ENCODE results near the gene RAB10.
"Not testable (repeated sequence)": the region's sequence is repeated elsewhere in the genome, so short reads cannot be mapped to it uniquely, and the experiment has no call there.

RAB10 gene

GRCh38 chr2:26054598-26055348, 20.9 kb downstream of the RAB10 start:
- in situ Hi-C loops (cut with MboI; ENCODE audit: low sequenced_read_pairs) = no loop called here

DNA sequence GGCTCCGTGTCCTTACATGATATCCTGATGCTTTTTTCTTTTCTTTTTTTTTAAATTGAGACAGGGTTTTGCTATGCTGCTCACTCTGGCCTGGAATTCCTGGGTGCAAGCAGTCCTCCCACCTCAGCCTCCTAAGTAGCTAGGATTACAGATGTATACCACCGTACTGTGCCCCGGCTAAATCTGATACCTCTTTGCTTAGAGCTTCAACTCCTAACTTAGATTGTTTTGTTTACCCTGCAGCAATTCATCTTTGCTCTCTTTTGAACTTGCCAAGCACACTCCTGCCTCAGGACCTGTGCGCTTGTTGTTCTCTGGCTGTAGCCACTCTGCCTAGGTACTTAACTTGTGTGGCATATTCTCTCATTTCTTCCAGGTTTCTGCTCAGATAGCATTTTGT, 24.5 kb downstream of the RAB10 start:
- in situ Hi-C loops (cut with MboI; ENCODE audit: low sequenced_read_pairs) = no loop called here

DNA sequence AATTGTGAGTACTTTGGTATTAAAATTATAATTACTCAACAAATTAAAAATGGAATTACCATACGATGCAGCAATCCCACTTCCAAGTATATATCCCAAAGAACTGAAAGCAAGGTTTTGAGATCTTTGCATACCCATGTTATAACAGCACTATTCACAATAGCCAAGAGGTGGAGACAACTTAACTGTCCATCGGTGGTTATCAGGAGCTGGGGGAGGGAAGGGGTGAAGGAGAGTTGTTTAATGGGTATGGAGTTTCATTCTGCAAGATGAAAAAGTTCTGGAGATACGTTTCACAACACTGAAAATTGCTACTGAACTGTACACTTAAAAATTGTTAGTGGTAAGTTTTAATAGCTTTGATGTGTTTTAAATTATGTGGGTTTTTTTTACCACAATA, 25.7 kb downstream of the RAB10 start:
- in situ Hi-C loops (cut with MboI; ENCODE audit: low sequenced_read_pairs) = no loop called here

GRCh38 chr2:26061539-26061938, 27.7 kb downstream of the RAB10 start:
- in situ Hi-C loops (cut with MboI; ENCODE audit: low sequenced_read_pairs) = no loop called here

DNA sequence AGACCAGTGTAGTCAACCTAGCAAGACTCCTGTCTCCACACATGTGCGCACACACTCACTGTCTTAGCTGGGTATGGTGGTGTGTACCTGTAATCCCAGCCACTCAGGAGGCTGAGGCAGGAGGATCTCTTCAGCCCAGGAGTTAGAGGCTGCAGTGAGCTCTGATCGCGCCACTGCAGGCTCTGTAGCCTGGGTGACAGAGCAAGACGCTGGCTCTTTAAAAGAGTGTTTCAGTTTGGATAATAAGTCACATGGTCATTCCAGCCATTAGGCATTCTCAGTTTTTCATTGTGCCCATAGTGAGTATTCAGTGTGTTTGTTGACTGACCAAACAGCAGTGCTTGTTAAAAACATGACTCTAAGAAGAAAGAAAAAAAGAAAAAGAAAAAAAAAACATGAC, 31.0 kb downstream of the RAB10 start:
- in situ Hi-C loops (cut with MboI; ENCODE audit: low sequenced_read_pairs) = no loop called here

DNA sequence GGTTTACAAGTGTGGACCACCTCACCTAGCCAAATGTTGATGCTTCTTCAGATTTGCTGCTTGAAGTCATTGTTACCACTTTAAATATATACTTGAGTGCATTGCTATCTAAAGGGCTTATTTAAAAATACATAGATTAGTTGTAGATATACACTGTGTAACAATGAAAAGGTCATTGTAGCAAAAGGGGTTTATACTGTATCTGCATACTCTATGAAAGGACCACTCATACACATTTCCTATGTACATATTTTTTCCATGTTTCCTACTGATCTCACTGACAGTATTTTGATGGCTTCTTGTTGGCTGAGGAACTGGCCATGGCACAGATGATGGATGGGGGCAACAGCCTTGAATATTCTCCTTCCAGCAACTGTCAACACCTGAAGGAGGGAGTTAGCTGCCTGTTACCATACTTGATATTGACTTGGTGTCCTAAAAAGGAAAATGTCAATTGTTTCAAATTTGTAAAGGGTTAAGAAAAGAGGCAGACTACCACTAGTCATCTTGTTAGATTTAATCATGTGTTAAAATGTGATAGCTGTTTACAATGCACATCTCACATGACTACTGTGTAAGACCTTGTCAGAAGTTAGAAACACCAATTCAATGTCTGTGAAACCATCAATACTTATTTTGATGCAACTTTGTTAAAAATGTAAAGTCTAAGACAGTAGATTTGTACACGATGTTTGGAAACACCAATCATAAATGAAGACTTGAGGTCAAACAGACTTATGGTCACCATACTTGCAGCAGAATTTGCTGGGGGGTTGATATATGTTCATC, 33.5 kb downstream of the RAB10 start:
- in situ Hi-C loops (cut with MboI; ENCODE audit: low sequenced_read_pairs) = no loop called here

GRCh38 chr2:26067980-26068507, 34.2 kb downstream of the RAB10 start:
- in situ Hi-C loops (cut with MboI; ENCODE audit: low sequenced_read_pairs) = no loop called here

DNA sequence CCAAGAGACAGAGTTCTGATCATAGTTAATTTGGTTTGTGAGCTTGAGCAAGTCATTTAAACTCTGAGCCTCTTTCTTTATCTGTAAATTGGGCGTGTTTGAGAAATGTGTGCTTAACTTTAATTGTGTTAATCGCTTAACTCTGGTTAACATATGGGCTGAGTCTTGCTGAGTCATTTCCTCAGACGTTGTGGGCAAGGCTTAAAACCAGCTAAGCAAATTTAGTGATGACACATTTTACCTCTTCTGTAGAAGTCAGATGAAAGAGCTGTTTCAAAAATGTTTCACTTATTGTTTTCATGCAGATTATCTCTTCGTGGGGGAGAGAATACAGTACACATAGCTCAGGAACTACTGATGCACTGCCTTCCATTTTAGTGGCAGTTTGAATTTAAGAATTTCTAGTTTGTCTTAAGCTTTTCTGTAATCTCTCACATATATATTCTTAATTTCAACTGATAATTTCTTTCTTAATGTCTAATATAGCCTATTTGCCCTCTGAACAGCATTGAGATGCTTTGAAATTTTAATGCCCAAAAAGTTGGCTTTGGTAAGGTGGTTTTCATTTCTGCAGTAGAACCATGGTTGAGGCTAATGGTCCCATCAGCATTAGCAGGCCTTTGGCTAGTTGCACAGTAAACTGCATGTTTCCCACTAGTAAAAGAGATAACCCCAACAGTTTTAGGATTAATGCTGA, 34.9 kb downstream of the RAB10 start:
- in situ Hi-C loops (cut with MboI; ENCODE audit: low sequenced_read_pairs) = no loop called here

- in situ Hi-C loops (cut with MboI; ENCODE audit: low sequenced_read_pairs) = no loop called here
Observed at GRCh38 chr2:26070730-26071129, 36.8 kb downstream of the RAB10 start.

DNA sequence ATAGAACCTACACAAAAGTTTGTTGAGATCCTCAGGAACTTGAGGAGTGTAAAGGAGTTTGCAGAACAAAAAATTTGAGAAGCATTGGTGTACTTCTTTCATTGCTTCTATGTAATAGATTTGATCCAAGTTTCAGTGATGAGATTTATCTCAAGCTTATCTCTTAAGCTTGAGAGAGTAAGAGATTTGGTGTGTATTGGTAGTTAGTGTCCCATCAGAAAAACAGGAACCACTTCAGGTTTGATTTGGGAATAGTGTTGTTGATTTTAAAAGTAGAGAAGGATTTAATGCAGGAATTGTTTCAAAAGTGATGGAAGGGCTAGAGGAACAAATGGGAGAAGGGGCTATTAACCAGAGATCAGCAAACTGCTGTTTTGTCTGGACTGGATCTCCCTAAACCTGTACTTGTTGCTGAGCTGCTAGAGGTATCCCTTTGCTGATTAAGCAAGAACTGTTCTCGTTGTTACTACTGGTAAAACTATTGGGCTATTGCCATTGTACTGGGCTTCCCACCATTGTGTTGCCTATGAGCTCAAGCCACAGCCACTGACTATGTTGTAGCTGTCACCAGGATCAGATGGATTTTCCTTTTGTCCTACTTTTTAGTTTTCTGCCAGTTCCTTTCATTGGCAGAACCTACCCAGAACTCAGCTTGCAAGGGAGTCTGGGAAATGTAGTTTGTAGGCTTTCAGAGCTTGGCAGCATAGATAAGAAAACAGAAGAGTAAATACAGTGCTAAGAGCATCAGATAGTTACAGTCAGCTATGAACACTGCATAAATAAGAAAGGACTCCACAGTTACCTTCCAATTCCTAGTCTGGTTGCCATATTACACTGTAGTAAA, 39.3 kb downstream of the RAB10 start:
- in situ Hi-C loops (cut with MboI; ENCODE audit: low sequenced_read_pairs) = no loop called here

GRCh38 chr2:26073830-26074229, 39.9 kb downstream of the RAB10 start:
- in situ Hi-C loops (cut with MboI; ENCODE audit: low sequenced_read_pairs) = no loop called here

GRCh38 chr2:26074676-26075075, 40.8 kb downstream of the RAB10 start:
- in situ Hi-C loops (cut with MboI; ENCODE audit: low sequenced_read_pairs) = no loop called here

- in situ Hi-C loops (cut with MboI; ENCODE audit: low sequenced_read_pairs) = no loop called here
Observed at GRCh38 chr2:26075173-26075572, 41.3 kb downstream of the RAB10 start.

DNA sequence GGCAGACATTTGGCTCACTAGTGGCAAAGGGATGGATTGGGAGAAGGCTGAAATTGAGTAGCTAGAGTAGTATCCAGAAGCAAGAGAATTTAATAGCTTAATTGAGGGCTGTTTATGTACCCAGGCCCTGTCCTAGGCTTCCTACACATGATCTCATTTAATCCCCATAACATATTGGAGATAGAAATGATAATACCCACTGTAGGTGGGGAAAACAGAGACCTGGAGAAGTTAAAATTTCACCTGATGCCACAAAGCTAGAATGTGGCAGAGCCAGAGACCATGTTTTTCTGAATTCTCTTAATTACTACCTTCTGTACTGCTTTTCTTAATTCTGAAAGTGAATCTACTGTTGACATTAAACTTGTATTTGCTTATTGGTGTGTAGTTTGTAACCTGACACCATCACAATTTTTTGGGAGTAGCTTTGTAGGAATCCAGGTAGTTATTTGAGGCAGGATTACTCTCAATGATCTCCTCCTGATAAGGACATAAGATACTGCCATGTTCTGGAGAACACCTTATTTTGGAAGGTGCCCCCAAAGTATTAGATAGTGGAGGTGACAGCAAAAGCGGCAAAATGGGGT, 42.2 kb downstream of the RAB10 start:
- in situ Hi-C loops (cut with MboI; ENCODE audit: low sequenced_read_pairs) = no loop called here

DNA sequence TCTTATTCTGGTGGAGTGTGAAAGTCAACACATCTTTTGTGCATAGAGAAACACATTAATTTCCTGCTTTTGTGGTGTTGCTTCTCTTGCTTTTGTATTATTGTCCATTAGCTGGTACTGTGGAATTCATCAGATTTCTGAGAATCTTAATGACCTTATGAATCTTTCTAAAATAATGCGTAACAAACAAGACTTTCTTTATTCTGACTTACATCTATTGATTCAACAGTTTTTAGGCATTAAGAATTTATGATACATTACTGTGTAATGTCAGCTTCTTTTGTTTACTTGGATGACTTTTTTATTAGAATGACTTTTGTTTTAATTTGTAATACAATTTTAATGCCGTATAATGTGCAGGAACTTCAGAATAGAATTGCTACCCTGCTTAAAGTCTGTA, 43.4 kb downstream of the RAB10 start:
- in situ Hi-C loops (cut with MboI; ENCODE audit: low sequenced_read_pairs) = no loop called here

DNA sequence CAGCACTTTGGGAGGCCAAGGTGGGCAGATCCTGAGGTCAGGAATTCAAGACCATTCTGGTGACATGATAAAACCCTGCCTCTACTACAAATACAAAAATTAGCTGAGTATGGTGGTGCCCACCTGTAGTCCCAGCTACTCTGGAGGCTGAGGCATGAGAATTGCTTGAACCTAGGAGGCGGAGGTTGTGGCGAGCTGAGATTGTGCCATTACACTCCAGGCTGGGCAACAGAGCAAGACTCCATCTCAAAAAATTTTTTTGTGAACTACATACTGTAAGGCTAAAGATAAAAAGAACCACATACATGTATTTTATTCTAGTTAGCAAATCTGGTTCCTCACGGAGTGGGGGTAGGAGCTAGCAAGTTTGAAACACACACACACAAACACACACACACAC, 45.1 kb downstream of the RAB10 start:
- in situ Hi-C loops (cut with MboI; ENCODE audit: low sequenced_read_pairs) = no loop called here

DNA sequence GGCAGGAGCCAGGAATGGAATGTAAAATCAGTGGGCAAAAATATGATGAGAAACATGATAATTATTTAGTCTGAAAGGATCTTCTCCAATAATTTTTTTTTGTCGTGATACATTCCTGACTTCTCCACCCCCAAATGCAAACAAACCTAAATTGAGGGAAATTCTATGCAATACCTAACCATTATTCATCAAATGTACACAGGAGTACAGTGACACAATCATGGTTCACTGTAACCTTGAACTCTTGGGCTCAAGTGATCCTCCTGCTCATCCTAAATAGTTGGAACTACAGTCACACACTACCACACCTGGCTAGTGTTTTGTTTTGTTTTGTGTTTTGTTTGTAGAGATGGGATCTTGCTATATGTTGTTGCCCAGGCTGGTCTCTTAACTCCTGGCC, 46.5 kb downstream of the RAB10 start:
- in situ Hi-C loops (cut with MboI; ENCODE audit: low sequenced_read_pairs) = no loop called here

DNA sequence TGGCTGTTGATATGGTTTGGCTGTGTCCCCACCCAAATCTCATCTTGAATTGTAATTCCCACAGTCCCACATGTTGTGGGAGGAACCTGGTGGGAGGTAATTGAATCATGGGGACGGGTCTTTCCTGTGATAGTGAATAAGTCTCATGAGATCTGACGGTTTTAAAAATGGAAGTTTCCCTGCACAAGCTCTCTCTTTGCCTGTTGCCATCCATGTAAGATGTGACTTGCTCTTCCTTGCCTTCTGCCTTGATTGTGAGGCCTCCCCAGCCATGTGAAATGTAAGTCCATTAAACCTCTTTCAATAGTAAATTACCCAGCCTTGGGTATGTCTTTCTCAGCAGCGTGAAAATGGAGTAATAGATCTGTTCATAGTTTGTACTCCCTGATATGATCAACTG, 47.0 kb downstream of the RAB10 start:
- in situ Hi-C loops (cut with MboI; ENCODE audit: low sequenced_read_pairs) = not testable (repeated sequence)

GRCh38 chr2:26081556-26081955, 47.7 kb downstream of the RAB10 start:
- in situ Hi-C loops (cut with MboI; ENCODE audit: low sequenced_read_pairs) = no loop called here

- in situ Hi-C loops (cut with MboI; ENCODE audit: low sequenced_read_pairs) = no loop called here
Observed at GRCh38 chr2:26086155-26086637, 52.3 kb downstream of the RAB10 start.
